H1 (cell line): ENCODE results near the gene CELF5. TPM values are rescaled to one million over a fixed set of nuclear protein-coding genes. Genes with fewer than 3 reads are reported as not detected.

Experiments used
- CTCF ChIA-PET: fragments of 300-600 bp; sonication (Branson Sonifier 250); formaldehyde crosslinking; loops from one replicate; lab custom pipeline; 2021; ENCODE audit not compliant: partially characterized antibody; lab: Charles Lee
- POLR2A ChIA-PET: fragments of 300-600 bp; sonication (Branson Sonifier 250); formaldehyde crosslinking; loops from one replicate; lab custom pipeline; 2021; ENCODE audit warnings: inconsistent platforms; ENCODE audit not compliant: partially characterized antibody; lab: Charles Lee
- DNase-seq, 2 experiments: peaks; one replicate each; pipeline versions ENCODE4 v3.0.0 to v3.0.0-alpha.2; 2010 to 2022; ENCODE audit warnings: low spot score in 2 of 2, low read depth in 1 of 2, mixed read lengths in 1 of 2
- FAIRE-seq: peaks from 2 replicates; lab custom pipeline; 2011; peaks lifted over from hg19 to GRCh38; lab: Jason Lieb, UNC
- H2AFZ ChIP-seq: 2 replicates; pipeline ENCODE4 v1.8.1; 2012; ENCODE audit warnings: low read length, inconsistent platforms
- H2AK5ac ChIP-seq: 2 replicates; pipeline ENCODE4 v1.6.1; 2013; ENCODE audit warnings: low read depth, low read length
- H2BK120ac ChIP-seq: replicated peaks from 2 replicates; pipeline ENCODE3; 2013; ENCODE audit warnings: low read depth, low read length, inconsistent platforms
- H2BK12ac ChIP-seq: 2 replicates; pipeline ENCODE4 v1.6.1; 2013; ENCODE audit warnings: low read depth, low read length
- H2BK15ac ChIP-seq: 2 replicates; pipeline ENCODE4 v1.6.1; 2013; ENCODE audit warnings: low read length
- H2BK20ac ChIP-seq: 2 replicates; pipeline ENCODE4 v1.6.1; 2013; ENCODE audit warnings: low read length
- H2BK5ac ChIP-seq: 2 replicates; pipeline ENCODE4 v1.6.1; 2013; ENCODE audit warnings: low read depth, low read length
- H3K14ac ChIP-seq: 2 replicates; pipeline ENCODE4 v1.6.1; 2013; ENCODE audit warnings: inconsistent platforms; ENCODE audit not compliant: insufficient read length
- H3K18ac ChIP-seq: 2 replicates; pipeline ENCODE4 v1.6.1; 2013; ENCODE audit warnings: low read length; ENCODE audit errors: extremely low read depth
- H3K23ac ChIP-seq: 2 replicates; pipeline ENCODE4 v1.6.1; 2013; ENCODE audit warnings: inconsistent platforms; ENCODE audit not compliant: insufficient read length
- H3K23me2 ChIP-seq: 2 replicates; pipeline ENCODE4 v1.6.1; 2013; ENCODE audit warnings: low read depth, low read length
- H3K27ac ChIP-seq: 2 replicates; pipeline ENCODE4 v1.6.1; 2011; ENCODE audit warnings: low read depth, low read length, inconsistent platforms
- H3K27me3 ChIP-seq, 4 experiments: replicated peaks in 1 of 4; 1 replicate in 1 of 4; 2 replicates in 3 of 4; pipeline versions ENCODE4 v1.6.1 to v1.8.1; 2011 to 2013; ENCODE audit warnings: low read length in 3 of 4, mild to moderate bottlenecking in 3 of 4, inconsistent platforms in 2 of 4, mixed read lengths in 2 of 4, moderate library complexity in 1 of 4; ENCODE audit not compliant: control insufficient read depth in 3 of 4, insufficient read depth in 3 of 4; ENCODE audit errors: extremely low read depth in 1 of 4
- H3K36me3 ChIP-seq, 4 experiments: 2 replicates each; pipeline versions ENCODE4 v1.6.1 to v1.8.1; 2011 to 2013; ENCODE audit warnings: mild to moderate bottlenecking in 4 of 4, low read length in 3 of 4, moderate library complexity in 2 of 4, control low read depth in 1 of 4, inconsistent platforms in 1 of 4; ENCODE audit not compliant: insufficient read depth in 4 of 4, control insufficient read depth in 2 of 4
- H3K4ac ChIP-seq: replicated peaks from 2 replicates; pipeline ENCODE3; 2013; ENCODE audit warnings: low read length, low read depth, mixed read lengths, inconsistent platforms; ENCODE audit not compliant: insufficient read length
- H3K4me1 ChIP-seq, 4 experiments: replicated peaks in 1 of 4; 1 replicate in 1 of 4; 2 replicates in 3 of 4; pipeline versions ENCODE4 v1.6.1 to v1.8.1; 2011 to 2013; ENCODE audit warnings: low read length in 3 of 4, inconsistent platforms in 2 of 4, mixed read lengths in 1 of 4; ENCODE audit not compliant: insufficient read depth in 4 of 4, control insufficient read depth in 3 of 4
- H3K4me2 ChIP-seq, 2 experiments: 2 replicates each; pipeline versions ENCODE4 v1.6.1 to v1.8.1; 2011 to 2013; ENCODE audit warnings: low read depth in 2 of 2, low read length in 2 of 2, control low read depth in 1 of 2, inconsistent platforms in 1 of 2, mild to moderate bottlenecking in 1 of 2; ENCODE audit not compliant: insufficient read depth in 1 of 2
- H3K4me3 ChIP-seq, 4 experiments: fragments of 200-600, 300-600 bp in 1 of 4; sonication (generic), shearing (Covaris generic), sonication (Bioruptor Twin) in 1 of 4; 2 replicates each; pipeline versions ENCODE4 v1.5.1 to v1.8.1; 2011 to 2016; ENCODE audit warnings: low read length in 4 of 4, low read depth in 3 of 4, control low read depth in 2 of 4, inconsistent platforms in 2 of 4, mild to moderate bottlenecking in 2 of 4, mixed read lengths in 1 of 4, moderate library complexity in 1 of 4; ENCODE audit not compliant: insufficient read depth in 2 of 4; ENCODE audit errors: extremely low read depth in 1 of 4
- H3K56ac ChIP-seq: replicated peaks from 2 replicates; pipeline ENCODE3; 2013; ENCODE audit warnings: low read depth, mild to moderate bottlenecking, mixed read lengths, low read length, inconsistent platforms; ENCODE audit not compliant: insufficient read length
- H3K79me1 ChIP-seq: 2 replicates; pipeline ENCODE4 v1.6.1; 2013; ENCODE audit warnings: low read depth, low read length, control low read depth
- H3K79me2 ChIP-seq, 2 experiments: 2 replicates each; pipeline versions ENCODE4 v1.6.1 to v1.8.1; 2012 to 2013; ENCODE audit warnings: low read length in 2 of 2, mild to moderate bottlenecking in 2 of 2, inconsistent platforms in 1 of 2; ENCODE audit not compliant: insufficient read depth in 2 of 2, control insufficient read depth in 1 of 2
- H3K9ac ChIP-seq, 4 experiments: replicated peaks in 1 of 4; 1 replicate in 1 of 4; 2 replicates in 3 of 4; pipeline versions ENCODE4 v1.6.1 to v1.8.1; 2011 to 2013; ENCODE audit warnings: low read depth in 3 of 4, low read length in 3 of 4, control low read depth in 2 of 4, mild to moderate bottlenecking in 2 of 4, moderate library complexity in 2 of 4, inconsistent platforms in 1 of 4; ENCODE audit errors: extremely low read depth in 1 of 4
- H3K9me3 ChIP-seq, 2 experiments: 2 replicates each; pipeline versions ENCODE4 v1.6.1 to v1.8.1; 2012 to 2013; ENCODE audit warnings: mild to moderate bottlenecking in 2 of 2, moderate library complexity in 2 of 2, control low read depth in 1 of 2, inconsistent platforms in 1 of 2, low read depth in 1 of 2, low read length in 1 of 2, mixed read lengths in 1 of 2; ENCODE audit not compliant: insufficient read depth in 2 of 2
- H4K20me1 ChIP-seq, 2 experiments: replicated peaks in 1 of 2; 2 replicates each; pipeline versions ENCODE3 to v1.8.1; 2011 to 2013; ENCODE audit warnings: inconsistent platforms in 2 of 2, low read length in 2 of 2, mild to moderate bottlenecking in 1 of 2; ENCODE audit not compliant: insufficient read depth in 2 of 2, control insufficient read depth in 1 of 2
- H4K5ac ChIP-seq: 2 replicates; pipeline ENCODE4 v1.6.1; 2013; ENCODE audit warnings: low read length, low read depth, mixed read lengths, inconsistent platforms; ENCODE audit not compliant: insufficient read length
- H4K8ac ChIP-seq: 2 replicates; pipeline ENCODE4 v1.8.0; 2013; ENCODE audit warnings: mild to moderate bottlenecking, moderate library complexity, low read length, inconsistent platforms; ENCODE audit not compliant: insufficient read depth; ENCODE audit errors: extremely low read depth
- H4K91ac ChIP-seq: replicated peaks from 2 replicates; pipeline ENCODE3; 2013; ENCODE audit warnings: low read length, mixed read lengths, inconsistent platforms; ENCODE audit not compliant: insufficient read length
- HDAC2 ChIP-seq, 2 experiments: fragments of 300-600 bp in 1 of 2; sonication (generic) in 1 of 2; IDR thresholded peaks; 2 replicates each; pipeline ENCODE4 v1.6.1; 2011 to 2012; ENCODE audit warnings: low read depth in 2 of 2, low read length in 2 of 2, mild to moderate bottlenecking in 2 of 2, moderate library complexity in 2 of 2, borderline replicate concordance in 1 of 2, inconsistent platforms in 1 of 2
- KDM1A ChIP-seq: fragments of 200-600, 300-600 bp; sonication (generic); IDR thresholded peaks from 2 replicates; pipeline ENCODE4 v1.7.1; 2016; ENCODE audit warnings: mild to moderate bottlenecking, low read length, borderline replicate concordance
- RAD21 ChIP-seq, 2 experiments: IDR thresholded peaks in 1 of 2; conservative IDR thresholded peaks in 1 of 2; 2 replicates each; pipeline ENCODE4 v1.6.1; 2011; ENCODE audit warnings: low read depth in 2 of 2, low read length in 2 of 2, improper control_type of control experiment in 1 of 2, inconsistent platforms in 1 of 2, mild to moderate bottlenecking in 1 of 2, moderate library complexity in 1 of 2
- SP4 ChIP-seq: IDR thresholded peaks from 2 replicates; pipeline ENCODE4 v1.6.1; 2012; ENCODE audit warnings: low read length, inconsistent platforms
- TEAD4 ChIP-seq: IDR thresholded peaks from 2 replicates; pipeline ENCODE4 v1.6.1; 2012; ENCODE audit warnings: low read depth, low read length, inconsistent platforms, mixed read lengths
- WGBS, 2 experiments: shearing (Covaris generic) in 1 of 2; methylation state at CpG; one replicate each; pipeline versions ENCODE4 v1.1.6 to v1.1.7; 2013 to 2015; ENCODE audit warnings: low lambda C conversion rate in 2 of 2, mixed read lengths in 2 of 2, inconsistent platforms in 1 of 2, low coverage in 1 of 2, missing lambda C conversion rate in 1 of 2; ENCODE audit not compliant: insufficient replicate concordance in 2 of 2, insufficient coverage in 1 of 2, insufficient read length in 1 of 2; ENCODE audit errors: extremely low coverage in 1 of 2, missing lambda C conversion rate in 1 of 2; 5-methylcytosine and 5-hydroxymethylcytosine counted together
- polyA plus RNA-seq, 7 experiments: library from polyadenylated mRNA; depleted of rRNA in 3 of 7; stranded (reverse) in 5 of 7; unstranded in 2 of 7; fragments of >200 nt in 5 of 7; fragments of 200-250 nt in 2 of 7; gene quantifications; 1 replicate in 5 of 7; 2 replicates in 1 of 7; 4 replicates in 1 of 7; pipeline versions ENCODE4 v1.2.1 to v1.2.3, GENCODE V29; 2011 to 2013; ENCODE audit warnings: missing spikeins in 2 of 7, mixed read lengths in 2 of 7
- total RNA-seq: library from RNA; stranded (reverse); fragmentation: NEBNext Ultra II Directional; extraction: Animal tissue kit (Norgen Biotek cat#: 25700); gene quantifications from 2 replicates; pipeline ENCODE4 v1.2.1, GENCODE V29; 2021
- TF ChIP-seq, protein P1 (sequence below), 3 experiments: IDR thresholded peaks; 1 replicate in 2 of 3; 2 replicates in 1 of 3; pipeline versions ENCODE4 v1.5.1 to v1.6.1; 2011; ENCODE audit warnings: low read length in 3 of 3, mild to moderate bottlenecking in 3 of 3, inconsistent platforms in 2 of 3, low read depth in 1 of 3, moderate library complexity in 1 of 3; ENCODE audit not compliant: insufficient read depth in 1 of 3; ENCODE audit errors: control extremely low read depth in 1 of 3
- TF ChIP-seq, protein P2 (sequence below): IDR thresholded peaks from 2 replicates; pipeline ENCODE4 v1.6.1; 2011; ENCODE audit warnings: low read depth, mild to moderate bottlenecking, low read length; ENCODE audit not compliant: insufficient read depth

Gene CELF5
- total and polyA plus RNA-seq, 2 of the 8 experiments (the other 6 are each of a cell fraction or from before 2014, with no cell fraction given) = 9.8 to 15.0 TPM

DNA sequence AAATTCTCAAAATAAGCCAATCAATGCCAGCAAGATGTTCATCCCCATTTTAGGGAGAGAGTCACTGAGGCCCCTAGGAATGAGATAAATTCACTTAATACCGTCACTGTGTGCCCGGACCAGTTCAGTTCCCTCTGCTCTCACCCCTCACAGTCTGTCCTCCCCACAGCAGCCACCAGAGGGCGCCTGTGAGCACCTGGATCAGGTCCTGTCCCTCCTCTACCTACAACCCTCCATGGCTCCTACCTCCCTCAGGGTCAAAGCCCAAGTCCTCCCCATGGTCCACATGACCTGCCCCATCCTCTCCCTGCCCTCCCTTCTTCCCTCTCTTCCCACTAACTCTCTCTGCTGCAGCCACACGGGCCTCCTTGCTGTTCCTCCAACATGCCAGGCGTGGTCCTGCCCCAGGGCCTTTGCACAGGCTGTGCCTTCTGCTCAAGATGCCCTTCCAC lies 100.0 kb downstream of the CELF5 start:
- Histone ChIP-seq H3K36me3 (no peaks in the 10 kb centered on the region), H4K5ac (no peak overlapping the region), H3K9me3 (no peaks in the 10 kb centered on the region), H3K18ac (no peak overlapping the region), H3K79me1 (no peaks in the 10 kb centered on the region), H2BK20ac (no peak overlapping the region), H3K27me3 (no peaks in the 10 kb centered on the region; a peak in 1 of 7 replicates), H2BK120ac (no peak overlapping the region), H2BK12ac (no peak overlapping the region), H2AK5ac (no peak overlapping the region), H3K56ac (no peak overlapping the region), H2BK15ac (no peak overlapping the region), H4K20me1 (peaks cover 0 to 8% of the 10 kb centered on the region in 2 experiments), H3K4me1 (no peaks in the 10 kb centered on the region), H2BK5ac (no peak overlapping the region), H4K91ac (no peak overlapping the region), H3K4me3 (no peak overlapping the region), H3K9ac (no peak overlapping the region), H3K4me2 (no peak overlapping the region), H3K79me2 (no peaks in the 10 kb centered on the region), H3K23me2 (peaks cover 11% of the 10 kb centered on the region; the same call in 1 of the 2 replicates), H2AFZ (no peak overlapping the region), H3K4ac (no peak overlapping the region), H3K27ac (no peak overlapping the region), H3K23ac (no peak overlapping the region), H4K8ac (no peak overlapping the region), H3K14ac (no peak overlapping the region)
- FAIRE-seq (no peak), DNase-seq (peak in 1 of 2 experiments; percentile 94)
- WGBS, 2 experiments = 61% methylated on average over 5 of the region's 5 CpGs; no CpG with 5 or more reads in 1 of the 2 experiments
- CTCF ChIA-PET = interaction anchor here (1.0 to 6.3 kb wide), 12 partner anchors 14 to 193 kb away, joined by 3 to 45 read pairs (median 4); no protein-coding TSS in a partner anchor
- TF ChIP-seq, protein P1, sequence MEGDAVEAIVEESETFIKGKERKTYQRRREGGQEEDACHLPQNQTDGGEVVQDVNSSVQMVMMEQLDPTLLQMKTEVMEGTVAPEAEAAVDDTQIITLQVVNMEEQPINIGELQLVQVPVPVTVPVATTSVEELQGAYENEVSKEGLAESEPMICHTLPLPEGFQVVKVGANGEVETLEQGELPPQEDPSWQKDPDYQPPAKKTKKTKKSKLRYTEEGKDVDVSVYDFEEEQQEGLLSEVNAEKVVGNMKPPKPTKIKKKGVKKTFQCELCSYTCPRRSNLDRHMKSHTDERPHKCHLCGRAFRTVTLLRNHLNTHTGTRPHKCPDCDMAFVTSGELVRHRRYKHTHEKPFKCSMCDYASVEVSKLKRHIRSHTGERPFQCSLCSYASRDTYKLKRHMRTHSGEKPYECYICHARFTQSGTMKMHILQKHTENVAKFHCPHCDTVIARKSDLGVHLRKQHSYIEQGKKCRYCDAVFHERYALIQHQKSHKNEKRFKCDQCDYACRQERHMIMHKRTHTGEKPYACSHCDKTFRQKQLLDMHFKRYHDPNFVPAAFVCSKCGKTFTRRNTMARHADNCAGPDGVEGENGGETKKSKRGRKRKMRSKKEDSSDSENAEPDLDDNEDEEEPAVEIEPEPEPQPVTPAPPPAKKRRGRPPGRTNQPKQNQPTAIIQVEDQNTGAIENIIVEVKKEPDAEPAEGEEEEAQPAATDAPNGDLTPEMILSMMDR (IDR thresholded peaks at IDR 0.05; ENCODE audit: control extremely low read depth in 1 of 3, insufficient read depth in 1 of 3, low read depth in 1 of 3, low read length in 3 of 3) = peak; percentile 76 to 93 (median 92)
- TF ChIP-seq SP4 (no peak), HDAC2 (IDR thresholded peaks at IDR 0.05; ENCODE audit: borderline replicate concordance in 1 of 2, low read depth in 2 of 2, low read length in 2 of 2) (peak in 1 of 2 experiments; percentile 93; a peak in 2 of 4 replicates), TEAD4 (no peak), KDM1A (peak; percentile 99), RAD21 (IDR thresholded peaks at IDR 0.05 in 1 of 2, conservative IDR thresholded peaks at IDR 0.05 in 1 of 2; ENCODE audit: low read depth in 2 of 2, low read length in 2 of 2) (peak; percentile 24 to 54; a peak in 3 of 4 replicates)
- TF ChIP-seq, protein P2, sequence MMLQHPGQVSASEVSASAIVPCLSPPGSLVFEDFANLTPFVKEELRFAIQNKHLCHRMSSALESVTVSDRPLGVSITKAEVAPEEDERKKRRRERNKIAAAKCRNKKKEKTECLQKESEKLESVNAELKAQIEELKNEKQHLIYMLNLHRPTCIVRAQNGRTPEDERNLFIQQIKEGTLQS = no peak
- POLR2A ChIA-PET = no interaction called here
